ENCODE measurements around the gene CCNDBP1. TPM values are rescaled to one million over a fixed set of nuclear protein-coding genes. Genes with fewer than 3 reads are reported as not detected.
"Not testable (repeated sequence)": the region's sequence is repeated elsewhere in the genome, so short reads cannot be mapped to it uniquely, and the experiment has no call there.

The CCNDBP1 gene
- 26.5 TPM for total RNA-seq

DNA sequence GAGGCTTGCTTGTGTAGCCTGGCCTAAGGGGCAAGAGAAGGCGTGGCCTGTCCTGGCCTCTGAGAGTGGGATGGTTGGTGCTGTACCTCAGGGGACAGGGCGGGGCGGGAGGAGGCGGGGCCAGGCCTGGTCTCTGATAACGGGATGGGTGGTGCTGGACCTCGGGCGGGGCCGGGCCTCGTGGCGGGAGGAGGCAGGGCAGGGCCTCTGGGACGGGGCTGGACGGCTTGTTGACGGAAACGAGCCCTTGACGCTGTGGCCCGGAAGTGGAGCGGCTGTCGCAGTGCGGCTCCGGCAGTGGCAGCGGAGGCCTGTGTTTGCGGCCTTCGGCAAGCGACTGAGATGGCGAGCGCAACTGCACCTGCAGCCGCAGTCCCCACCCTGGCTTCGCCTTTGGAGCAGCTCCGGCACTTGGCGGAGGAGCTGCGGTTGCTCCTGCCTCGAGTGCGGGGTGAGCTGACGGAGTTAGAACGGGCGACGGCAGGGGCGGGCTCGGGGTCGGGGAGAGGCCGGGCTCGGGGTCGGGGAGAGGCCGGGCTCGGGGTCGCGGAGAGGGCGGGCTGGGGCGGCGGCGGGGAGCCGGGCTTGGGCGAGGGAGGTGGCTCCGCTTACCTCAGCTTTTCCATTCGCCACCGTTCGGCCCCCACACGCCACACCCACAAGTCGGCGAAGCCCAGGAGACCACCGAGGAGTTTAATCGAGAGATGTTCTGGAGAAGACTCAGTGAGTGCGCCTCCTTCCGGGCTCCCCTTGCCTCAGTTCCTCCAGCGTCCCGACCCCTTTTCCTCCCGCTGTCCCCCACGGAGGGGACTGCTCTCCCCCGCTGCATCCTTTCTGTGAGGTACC is at the start of gene CCNDBP1:
Gene CCNDBP1, plus strand, starts transcription at position 247 of the 846 bp plus-strand sequence. Its CDS starts 96 bp downstream, at position 343.
- DNase-seq = peak; percentile 87

- no peak for DNase-seq
Observed at GRCh38 chr15:43143203-43143941, 41.8 kb upstream of the CCNDBP1 start.

DNA sequence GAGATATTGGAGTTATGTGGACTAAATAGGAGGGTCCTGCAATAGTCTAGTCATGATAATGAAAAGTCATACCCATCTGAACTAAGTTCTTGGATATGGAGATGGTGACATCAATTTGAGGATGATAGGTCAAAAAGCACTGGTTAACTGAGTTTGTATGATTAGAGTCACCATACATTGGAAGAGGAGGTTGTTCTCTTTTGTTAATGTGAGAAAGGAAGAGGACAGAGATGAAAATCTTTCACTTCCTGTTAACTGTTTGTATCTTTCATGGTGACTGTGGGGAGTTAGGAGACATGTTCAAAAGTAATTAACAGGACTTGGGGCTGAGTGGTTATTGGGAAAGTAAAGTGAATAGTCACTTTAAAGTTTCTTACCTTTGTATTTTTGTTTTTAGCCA is 40.7 kb upstream of the CCNDBP1 start:
- no peak for DNase-seq

- no peak for DNase-seq
Observed at GRCh38 chr15:43146184-43146583, 39.0 kb upstream of the CCNDBP1 start.

DNA sequence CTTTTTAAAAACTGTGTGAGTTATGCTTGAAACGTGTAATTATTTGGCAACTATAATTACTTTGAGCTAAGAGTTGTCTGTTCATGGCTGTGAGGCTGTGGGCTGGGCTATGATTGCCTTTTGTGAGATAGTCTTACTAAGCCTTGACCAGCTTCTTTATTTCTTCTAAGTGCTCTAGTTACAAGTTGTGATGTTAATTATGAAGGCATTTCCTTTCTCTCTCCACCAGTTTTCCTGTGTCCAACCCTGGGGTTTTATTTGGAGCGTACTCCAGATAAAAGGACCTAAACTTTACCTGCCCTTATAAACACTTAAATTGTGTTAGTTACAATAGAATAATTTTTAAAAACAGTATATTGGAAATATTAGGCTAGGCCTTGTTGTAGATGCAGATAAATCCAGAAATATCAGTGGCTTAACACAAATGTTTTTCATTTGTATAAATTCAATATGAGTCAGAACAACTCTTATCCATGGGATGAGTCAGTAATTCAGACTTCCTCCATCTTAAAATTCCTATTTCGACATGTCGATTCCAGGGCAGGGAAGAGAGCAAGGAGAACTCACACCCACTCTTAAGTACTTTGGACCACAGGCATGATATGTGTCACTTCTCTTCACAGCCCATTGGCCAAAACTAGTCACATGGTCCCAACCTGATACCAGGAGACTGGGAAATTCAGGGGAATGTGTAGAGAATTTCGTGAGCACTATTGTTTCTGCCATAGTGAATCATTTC is 34.8 kb upstream of the CCNDBP1 start:
- no peak for DNase-seq

DNA sequence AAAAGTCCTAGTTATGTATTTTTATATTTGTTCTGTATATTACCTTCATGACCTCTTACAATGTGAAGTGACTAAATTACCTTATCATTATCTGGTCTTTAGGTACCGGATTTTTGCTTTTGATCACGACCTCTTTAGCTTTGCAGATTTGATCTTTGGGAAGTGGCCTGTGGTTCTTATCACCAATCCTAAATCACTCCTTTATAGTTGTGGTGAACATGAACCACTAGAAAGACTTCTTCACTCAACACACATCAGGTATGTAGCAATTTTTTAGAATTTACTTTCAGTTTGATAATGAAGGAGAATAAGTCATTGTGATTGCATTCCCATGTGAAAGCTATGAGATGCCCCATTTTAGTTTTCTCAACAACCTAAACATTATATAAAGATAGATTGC is 33.5 kb upstream of the CCNDBP1 start:
- DNase-seq = no peak

DNA sequence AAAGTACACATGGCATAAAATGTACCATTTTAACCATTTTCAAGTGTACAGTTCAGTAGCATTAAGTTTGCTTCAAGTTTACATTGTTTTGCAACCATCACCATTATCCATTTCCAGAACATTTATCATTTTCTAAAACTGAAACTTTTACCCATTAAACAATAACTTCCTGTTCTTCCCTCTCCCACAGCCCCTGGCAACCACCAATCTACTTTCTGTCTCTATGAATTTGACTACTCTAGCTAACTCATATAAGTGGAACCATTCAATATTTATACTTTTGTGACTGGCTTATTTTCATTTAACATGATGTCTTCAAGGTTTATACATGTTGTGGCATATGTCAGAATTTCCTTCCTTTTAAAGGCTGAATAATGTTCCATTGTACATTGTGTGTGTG is 31.9 kb upstream of the CCNDBP1 start:
- DNase-seq = no peak

DNA sequence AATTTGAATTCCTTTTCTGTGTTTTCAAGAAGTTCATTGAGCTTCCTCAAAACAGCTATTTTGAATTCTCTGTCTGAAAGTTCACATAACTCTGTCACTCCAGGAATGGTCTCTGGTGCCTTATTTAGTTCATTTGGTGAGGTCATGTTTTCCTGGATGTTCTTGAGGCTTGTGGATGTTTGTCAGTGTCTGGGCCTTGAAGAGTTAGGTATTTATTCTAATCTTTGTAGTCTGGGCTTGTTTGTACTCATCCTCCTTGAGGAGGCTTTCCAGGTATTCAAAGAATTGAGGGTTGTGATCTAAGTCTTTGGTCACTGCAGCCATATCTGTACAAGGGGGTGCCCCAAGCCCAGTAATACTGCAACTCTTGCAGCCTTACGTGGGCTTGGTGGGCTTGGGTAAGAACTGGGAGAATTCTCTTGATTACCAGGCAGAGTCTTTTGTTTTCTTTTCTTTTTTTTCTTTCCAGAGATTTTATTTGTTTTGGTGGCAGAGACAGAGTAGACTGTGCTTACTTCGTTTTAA is 19.3 kb upstream of the CCNDBP1 start:
- no peak for DNase-seq

GRCh38 chr15:43167261-43167660 is 17.9 kb upstream of the CCNDBP1 start:
- not testable (repeated sequence) for DNase-seq

DNA sequence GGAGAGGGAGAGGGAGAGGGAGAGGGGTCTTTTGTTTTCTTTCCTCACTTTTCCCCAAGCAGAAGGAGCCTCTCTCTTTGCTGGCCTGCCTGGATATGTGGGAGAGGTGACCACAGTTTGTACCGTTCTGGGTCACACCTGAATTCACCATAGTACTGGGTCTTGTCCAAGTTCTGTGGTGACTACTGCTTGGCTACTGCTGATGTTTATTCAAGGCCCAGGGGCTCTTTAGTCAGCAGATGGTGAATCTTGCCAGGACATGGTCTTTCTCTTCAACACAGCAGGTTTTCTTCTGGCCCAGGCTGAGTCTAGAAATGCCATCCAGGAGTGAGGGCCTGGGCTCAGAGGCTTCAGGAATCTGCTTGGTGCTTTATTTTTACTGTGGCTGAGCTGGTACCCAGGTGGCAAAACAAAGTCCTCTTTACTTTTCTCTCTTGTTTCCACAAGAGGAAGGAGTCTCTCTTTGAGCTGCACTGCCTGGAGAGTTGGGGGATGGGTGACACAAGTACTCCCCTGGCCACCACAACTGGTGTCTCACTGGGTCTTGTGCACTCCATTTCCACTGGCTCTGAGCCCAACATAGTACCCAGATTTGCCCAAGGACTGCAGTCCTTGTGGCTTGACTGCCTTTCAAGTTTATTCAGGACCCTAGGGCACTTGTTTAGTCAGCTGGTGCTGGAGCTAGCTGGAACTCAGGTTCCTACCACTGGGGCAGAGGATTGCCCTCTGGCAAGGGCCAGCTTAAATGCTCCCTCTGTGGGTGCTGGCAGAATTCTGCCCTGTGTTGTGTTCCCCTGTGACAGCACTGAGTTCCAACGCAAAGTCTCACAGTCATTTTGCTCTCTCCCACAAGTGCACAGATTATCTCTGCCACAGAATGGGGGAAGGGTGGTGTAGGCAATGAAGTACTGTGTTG is 16.8 kb upstream of the CCNDBP1 start:
- no peak for DNase-seq

GRCh38 chr15:43169888-43170287 is 15.3 kb upstream of the CCNDBP1 start:
- DNase-seq = no peak

GRCh38 chr15:43175656-43176309 is 9.4 kb upstream of the CCNDBP1 start:
- DNase-seq = not testable (repeated sequence)

DNA sequence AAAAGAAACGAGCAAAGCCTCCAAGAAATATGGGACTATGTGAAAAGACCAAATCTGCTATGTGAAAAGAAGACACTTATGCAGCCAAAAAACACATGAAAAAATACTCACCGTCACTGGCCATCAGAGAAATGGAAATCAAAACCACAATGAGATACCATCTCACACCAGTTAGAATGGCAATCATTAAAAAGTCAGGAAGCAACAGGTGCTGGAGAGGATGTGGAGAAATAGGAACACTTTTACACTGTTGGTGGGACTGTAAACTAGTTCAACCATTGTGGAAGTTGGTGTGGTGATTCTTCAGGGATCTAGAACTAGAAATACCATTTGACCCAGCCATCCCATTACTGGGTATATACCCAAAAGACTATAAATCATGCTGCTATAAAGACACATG is 8.1 kb upstream of the CCNDBP1 start:
- not testable (repeated sequence) for DNase-seq

GRCh38 chr15:43183270-43183669 is 1.9 kb upstream of the CCNDBP1 start:
- no peak for DNase-seq

DNA sequence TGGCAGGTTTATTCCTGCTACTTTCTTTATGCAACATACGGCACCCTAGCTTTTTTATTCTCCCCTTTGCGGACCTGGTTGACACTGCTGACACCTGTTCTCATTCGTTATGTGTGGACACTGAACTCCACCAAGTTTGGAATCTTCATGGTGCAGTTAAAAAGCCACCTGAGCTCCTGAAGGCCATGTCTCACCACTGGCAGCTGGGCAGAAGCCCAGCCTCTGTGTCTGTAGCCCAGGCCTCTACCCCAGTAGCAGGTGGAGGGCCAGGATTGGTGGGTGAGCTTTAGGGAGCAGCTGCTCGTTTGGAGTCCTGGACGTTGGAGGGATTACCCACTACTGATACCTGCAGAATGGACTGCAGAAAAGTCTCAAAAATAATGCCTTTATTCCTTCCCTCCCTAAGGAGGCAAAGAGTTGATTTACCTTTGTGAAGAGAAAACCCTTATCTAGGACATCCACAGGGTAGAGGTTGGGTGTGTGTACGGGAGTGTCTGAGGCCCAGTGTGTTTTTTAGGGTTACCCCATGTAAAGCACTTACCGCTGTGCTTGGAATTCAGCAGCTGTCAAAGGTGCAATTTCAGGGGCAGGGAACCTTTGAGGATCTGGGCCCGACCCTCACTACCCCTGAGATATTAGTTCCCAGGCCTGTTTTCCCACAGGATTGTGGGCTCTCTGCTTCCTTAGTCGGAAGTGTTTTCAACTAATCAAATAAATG is 637 bp upstream of the CCNDBP1 start:
- no peak for DNase-seq

DNA sequence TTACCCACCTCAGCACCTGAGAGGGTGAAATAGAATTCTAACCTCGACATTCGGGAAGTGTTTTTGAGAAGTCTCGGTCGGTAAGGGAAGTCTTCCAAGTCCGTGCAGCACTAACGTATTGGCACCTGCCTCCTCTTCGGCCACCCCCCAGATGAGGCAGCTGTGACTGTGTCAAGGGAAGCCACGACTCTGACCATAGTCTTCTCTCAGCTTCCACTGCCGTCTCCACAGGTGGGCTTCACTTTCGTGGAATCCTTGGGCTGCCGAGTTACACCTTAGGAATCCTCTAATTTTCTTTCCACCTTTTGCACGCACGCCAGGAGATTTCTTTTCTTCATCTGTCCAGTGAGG is 775 bp downstream of the CCNDBP1 start:
- peak; percentile 48 for DNase-seq

DNA sequence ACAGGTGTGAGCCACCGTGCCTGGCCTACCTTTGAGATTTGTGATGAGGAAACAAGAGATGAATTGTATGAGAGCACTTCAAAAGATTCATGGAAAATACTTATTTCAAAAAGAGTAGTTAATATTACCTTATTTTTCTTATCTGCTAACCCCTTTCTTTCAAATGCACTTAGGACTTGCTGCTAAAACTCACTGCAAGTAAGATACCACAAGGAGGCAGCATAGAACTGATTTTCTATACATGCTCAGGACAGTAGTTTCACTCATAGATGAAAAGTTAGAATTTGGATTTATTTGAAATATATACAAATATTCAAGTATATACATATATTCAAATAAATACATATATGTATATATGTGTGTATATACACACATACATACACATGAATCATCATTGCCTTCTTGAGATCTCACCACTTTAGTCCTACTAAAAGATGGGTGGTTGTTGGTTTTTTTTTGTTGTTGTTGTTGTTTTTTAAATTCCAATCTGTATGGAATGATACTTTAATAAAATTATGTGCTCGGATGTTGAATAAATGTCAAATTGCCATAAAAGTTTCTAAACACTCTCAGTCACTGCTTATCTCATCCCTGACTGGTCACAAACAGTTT is 2.4 kb downstream of the CCNDBP1 start:
- DNase-seq = no peak

DNA sequence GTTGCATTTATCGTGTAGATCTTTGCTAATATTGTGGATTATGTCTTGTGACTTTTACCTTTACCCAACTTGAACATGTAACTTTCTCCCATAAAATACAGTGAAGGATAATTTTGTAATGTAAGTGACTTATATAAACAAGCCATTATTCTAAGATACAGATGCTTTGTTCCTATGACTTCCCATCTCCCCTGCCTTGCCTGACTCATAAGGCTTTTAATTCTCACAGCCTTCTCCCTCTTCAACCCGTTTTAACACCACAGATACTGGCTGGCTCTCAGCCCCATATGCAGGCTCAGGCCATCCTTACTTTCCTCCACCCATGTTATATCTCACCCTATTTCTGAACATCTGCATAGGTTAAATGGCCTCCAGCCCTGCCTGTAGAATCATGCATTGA is 4.1 kb downstream of the CCNDBP1 start:
- no peak for DNase-seq

GRCh38 chr15:43190178-43190577 is 5.0 kb downstream of the CCNDBP1 start:
- no peak for DNase-seq

- no peak for DNase-seq
Observed at GRCh38 chr15:43193710-43194109, 8.5 kb downstream of the CCNDBP1 start.
